ENCODE data around the gene SLC6A4.
"Not testable (repeated sequence)": the region's sequence is repeated elsewhere in the genome, so short reads cannot be mapped to it uniquely, and the experiment has no call there.

SLC6A4 gene

DNA sequence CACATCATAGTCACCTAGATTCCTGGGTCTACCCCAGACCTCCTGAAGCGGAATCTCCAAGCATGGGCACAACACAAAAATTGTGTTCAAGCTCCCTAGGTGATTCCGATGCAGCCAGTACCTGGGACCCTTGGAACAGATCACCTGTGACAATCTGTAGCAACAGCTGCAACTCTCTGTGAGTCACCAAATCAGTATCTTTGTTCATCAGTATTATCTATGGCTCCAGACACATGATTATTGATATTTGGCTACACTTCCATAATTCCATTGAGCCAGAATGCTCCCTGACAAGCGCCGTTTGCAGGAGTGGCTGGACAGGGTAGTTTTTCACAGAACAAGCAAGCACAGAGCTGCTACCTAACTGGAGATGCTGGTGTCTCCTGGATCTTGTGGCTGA is 16.2 kb downstream of the SLC6A4 start:
- DNase-seq = no peak

DNA sequence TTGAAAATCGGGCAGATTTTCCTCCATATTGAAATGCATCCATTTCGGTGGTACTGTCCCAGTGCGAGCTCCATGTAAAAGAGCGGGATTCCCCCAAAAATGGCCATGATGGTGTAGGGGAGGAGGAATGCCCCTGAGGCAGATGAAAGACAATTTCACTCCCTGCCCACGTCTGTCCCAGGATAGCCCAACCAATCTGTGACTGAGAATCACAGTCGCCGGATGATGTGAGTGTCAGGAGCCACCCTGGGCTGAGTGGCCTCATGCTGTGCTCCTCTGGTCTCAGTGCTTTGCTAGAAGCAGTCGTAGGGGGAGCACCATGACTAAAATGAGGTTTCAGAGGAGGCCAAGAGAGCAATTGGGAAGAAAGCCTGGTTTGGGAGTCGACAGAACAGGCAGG is 16.7 kb downstream of the SLC6A4 start:
- DNase-seq = no peak

DNA sequence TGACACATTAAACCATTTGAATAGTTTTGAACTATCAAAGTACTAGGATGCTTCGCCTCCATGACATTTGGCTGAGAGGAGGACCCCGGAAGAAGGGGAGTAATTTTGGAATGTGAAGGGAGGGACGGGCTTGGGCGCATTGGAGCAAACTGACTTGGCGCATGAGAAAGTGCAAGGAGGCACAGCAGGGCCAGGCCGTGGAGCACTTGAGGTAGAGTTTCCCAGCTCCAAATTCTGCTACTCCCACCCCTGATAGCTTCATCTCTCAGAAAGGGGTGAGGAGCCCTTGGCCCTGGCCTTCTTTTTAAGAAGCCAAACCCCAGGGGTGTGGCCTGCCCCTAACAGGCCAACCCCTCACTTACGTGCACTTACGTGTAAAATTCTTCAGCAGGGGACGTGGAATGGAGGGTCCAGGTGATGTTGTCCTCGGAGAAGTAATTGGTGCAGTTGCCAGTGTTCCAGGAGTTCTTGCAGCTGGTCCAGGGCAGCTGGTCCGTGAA is 17.7 kb downstream of the SLC6A4 start:
- no peak for DNase-seq

DNA sequence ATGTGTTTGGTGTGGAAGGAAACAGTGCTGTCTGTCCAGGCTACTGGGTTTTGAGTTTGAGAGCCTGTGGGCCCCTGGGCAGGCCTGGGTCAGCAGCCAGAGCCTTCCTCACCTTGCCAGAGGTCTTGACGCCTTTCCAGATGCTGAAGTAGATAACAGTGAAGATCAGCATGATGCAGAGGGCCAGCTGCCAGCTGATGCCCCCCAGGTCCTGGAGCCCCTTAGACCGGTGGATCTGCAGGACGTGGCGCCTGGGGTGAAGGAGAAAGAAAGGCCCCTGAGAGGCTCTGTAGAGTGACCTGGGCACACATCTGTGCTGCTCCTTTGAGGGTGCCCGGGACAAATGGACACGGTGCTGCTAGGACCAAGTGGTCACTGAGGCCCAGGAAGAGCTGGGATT is 18.4 kb downstream of the SLC6A4 start:
- no peak for DNase-seq

DNA sequence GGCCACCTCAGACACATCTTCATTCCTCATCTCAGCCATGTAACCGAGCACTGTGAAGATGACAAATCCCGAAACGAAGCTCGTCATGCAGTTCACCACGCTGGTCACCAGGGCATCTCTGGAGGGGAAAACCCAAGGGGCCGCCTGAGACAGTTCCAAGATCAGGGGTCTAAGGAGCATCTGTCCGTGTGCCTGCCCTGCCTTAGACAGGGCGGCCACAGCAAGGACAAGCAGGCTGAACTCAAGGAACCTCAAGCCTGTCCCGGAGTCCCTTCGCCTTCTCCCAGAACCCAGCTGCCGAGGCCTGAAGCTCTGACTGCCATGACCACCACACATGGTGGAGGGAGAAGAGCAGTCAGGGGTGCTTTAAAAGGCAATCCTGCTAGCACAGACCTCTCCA is 22.7 kb downstream of the SLC6A4 start:
- peak; percentile 27 to 32 for DNase-seq

DNA sequence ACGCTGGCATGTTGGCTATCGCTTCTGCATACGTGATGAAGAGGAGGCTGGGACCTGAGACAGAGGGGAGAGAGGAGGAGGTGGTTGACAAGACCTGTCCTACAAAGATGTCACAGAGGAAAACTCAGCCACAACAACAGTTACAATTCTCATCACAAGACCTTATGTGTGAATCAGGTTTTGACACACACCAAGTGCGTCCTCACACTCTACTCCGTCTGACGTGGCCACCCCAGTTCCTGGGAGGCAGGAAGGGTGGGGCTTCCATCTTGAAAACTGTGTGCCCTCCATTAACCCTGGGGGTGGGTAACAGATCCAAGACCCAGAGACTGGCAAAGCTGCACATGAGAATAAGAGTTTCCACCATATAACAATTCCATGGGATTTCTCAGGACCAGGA is 24.1 kb downstream of the SLC6A4 start:
- no peak for DNase-seq

DNA sequence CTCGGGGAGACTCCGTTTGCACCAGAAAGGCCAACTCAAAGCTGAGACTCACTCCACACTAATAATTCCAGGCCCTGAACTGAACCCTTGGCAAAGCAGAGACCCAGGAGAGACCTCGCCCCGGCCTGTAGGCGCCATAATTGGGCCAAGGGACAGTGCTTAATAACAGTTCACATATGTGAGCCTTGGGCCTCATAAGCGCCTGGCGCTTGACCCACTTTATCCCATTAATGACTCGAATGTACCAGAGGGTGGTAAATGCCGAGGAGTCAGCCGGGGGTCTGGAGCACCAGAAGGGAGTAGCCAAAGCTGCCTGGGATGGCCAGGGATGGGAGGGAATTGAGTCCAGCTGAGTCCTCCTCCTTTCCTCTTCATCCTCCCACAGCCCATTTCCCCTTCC is 24.6 kb downstream of the SLC6A4 start:
- DNase-seq = no peak

DNA sequence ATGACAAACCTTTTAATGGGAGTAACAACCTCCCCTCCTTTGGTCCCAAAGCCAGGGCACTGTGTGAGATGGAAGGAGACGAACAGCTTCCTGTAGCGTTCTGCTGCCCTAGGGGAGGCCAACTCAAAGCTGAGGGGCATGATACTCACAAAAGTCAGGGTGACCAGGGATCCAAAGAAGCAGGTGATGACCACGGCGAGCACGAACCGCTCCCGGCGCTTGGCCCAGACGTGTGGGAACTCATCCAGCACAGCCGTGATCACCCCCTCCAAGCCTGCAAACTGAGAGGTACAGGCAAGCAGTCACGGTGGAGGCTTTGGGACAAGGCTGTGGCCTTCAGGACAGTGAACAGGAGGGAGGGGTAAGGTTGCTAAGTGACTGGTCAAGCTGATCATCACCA is 25.1 kb downstream of the SLC6A4 start:
- no peak for DNase-seq

DNA sequence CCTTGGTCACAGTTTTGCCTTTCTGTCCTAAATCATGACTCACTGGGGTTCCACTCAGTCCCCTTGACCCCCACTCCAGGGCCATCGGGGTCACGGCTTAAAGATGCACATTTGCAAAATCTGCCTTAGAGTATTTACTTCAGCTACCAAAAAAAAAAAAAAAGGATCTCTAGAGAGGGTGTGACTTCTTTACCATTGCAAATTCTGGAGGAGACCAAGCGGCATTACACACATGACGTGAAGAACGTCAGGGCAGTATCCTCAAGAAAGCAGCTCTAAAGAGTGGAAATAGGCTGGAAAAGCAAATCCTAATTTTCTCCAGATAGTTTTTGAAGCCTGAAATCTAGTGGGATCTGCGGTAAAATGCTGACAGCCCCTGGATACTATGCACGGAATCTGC is 25.6 kb downstream of the SLC6A4 start:
- DNase-seq = no peak

DNA sequence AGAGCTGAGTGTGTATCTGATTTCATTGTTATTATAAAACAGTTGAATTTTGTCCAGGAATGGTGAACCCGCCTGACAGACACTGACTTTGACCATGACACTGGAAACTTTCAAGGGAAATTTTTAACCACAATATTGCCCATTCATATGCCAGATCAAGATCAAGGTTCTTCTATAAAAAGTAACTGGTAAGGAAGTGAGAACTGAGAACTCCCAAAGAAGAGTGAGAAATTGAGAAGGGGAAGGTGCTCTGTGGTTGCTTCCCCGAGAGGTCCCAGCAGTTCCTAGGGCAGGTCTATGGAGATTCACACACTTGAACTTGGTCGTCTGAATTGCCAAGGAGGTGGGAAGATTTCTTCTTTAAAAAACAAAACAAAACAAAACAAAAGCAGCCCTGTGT is 27.3 kb downstream of the SLC6A4 start:
- DNase-seq = no peak

DNA sequence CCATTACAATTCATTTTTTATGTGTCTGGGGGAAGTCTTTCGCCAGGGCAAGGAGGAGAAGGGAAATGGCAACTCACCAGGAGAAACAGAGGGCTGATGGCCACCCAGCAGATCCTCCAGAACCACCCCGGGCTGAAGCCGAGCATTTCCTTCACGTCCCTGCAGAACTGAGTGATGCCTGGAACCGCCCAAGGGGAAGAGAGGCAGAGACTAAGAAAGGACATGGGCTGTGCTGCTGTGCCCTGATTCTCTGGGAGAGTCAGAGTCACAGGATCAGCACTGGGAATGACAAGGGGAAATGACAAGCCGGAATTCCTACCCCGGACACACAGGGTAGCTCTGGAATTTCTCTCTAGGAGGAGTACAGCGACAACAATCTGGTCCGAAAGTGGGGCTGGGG is 27.8 kb downstream of the SLC6A4 start:
- peak in 1 of 2 experiments; percentile 3 for DNase-seq

DNA sequence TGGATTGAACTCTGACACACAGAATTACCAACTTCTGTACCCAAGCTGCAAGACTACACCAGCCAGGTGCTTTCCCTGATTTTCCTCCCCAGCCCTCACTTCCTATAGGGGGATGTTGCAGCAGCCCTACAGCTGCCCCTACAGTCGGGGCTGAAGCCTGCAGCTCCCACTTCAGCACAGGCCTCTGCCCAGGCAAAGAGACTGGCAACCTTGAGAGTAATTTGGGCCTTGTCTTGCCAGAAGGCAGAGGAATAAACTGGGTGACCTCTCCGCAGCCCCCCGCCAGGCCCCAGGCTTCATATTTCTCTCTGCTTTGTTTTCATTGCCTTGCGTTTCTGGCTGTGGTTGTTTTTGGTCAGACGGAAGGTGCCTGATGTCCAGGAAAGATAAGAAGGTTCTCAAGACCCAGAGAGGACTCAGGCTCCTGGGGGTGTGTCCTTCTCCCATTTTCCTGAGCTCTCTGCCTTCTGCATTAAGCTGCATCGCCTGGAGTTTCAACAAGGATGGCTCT is 32.0 kb downstream of the SLC6A4 start:
- DNase-seq = peak in 1 of 2 experiments; percentile 4

DNA sequence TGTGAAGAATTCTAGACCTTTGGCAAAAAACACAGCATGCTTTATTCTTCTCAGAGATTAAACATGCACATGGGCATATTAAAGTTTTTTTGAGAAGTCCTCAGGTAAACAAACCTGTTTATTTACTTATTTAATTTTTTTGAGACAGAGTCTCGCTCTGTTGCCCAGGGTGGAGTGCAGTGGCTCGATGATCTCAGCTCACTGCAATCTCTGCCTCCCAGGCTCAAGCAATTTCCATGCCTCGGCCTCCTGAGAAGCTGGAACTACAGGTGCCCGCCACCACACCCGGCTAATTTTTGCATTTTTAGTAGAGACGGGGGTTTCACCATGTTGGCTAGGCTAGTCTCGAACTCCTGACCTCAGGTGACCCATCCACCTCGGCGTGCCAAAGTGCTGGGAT is 34.8 kb downstream of the SLC6A4 start:
- not testable (repeated sequence) for DNase-seq

DNA sequence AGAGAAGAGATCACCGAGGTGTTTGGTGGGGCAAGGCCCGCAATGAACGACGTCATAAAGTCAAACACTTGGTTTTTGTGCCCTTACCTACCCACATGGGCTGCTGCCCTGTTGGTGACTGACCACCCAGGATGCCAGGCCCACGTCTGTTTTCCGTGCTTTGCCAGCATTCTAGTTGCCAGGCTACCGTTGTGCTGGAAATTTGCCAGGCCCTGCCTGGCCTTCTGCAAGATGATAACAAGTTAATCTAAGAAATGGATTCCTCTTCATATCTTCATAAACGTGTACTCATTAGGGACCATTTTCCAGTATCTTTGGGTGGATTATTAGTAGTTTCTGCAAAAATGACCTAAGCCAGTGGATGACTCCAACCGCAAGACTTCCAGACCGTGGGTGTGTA is 35.4 kb downstream of the SLC6A4 start:
- no peak for DNase-seq

DNA sequence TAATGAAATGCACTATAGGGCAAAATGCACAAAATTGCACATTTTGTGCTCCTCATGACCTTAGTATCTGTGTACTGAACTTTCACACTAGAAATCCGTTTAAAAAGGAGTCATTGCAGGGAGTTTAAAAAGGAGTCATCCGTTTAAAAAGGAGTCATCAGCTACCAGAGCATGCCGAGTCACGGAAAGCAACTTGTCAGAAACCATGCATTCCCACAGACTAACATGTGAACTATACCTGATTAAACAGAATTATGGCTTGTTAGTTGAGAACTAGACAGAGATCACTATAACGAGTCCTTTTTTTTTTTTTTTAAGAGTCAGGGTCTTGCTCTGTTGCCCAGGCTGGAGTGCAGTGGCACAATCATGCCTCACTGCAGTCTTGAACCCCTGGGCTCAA is 35.9 kb downstream of the SLC6A4 start:
- DNase-seq = no peak

DNA sequence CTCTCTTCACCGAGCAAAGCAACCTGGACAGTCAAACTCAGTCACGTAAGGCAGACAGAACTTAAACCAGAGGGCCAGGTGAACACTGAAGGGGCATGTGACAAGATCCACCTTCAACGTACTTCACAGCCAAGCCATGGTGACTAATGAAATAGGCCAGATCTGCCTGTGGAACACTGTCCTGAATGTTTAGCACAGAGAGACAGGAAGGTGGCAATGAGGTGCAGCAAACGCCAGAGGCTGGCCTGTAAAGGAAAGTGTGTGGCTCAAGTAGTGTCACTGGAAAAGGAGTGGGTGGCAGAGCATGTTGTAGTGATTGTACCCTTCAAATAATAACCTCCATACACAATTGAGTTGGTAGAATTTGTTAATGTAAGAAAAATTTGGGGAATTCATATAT is 38.1 kb downstream of the SLC6A4 start:
- DNase-seq = no peak

DNA sequence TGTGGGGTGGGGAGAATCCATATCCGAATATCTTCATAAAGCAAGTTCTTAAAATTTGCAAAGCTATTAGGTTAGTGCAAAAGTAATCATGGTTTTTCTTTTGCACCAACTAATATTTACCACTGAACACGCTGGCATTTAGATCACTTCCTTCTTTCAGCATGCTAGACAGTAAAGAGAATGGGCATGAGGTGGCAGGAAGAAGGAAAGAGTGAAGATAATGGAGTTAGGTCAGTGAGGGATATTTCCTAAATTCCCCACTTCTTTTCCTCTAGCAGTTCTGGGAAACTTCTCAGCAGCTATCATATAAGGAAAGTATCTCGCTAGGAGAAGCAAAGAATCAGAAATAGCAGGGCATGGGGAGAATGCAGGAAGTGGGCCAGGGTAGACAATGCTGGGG is 39.0 kb downstream of the SLC6A4 start:
- no peak for DNase-seq

DNA sequence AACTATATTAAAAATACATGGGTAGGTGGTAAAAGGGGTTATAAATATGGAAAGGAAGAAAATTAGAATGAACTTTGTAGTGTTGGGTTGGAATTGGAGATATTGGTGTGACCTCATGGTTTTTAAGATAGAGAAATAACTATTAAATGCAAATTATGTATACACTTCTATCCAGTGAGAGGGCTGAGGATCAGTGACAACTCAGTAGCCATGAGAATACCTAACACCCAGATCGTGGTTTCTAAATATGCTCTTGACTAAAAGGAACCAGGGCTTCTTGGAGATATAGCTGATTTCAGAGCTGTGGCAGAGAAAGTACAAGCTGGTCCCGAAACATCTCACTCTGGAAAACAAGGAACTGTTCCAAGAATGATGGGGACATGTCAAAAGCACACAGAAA is 44.4 kb downstream of the SLC6A4 start:
- no peak for DNase-seq

DNA sequence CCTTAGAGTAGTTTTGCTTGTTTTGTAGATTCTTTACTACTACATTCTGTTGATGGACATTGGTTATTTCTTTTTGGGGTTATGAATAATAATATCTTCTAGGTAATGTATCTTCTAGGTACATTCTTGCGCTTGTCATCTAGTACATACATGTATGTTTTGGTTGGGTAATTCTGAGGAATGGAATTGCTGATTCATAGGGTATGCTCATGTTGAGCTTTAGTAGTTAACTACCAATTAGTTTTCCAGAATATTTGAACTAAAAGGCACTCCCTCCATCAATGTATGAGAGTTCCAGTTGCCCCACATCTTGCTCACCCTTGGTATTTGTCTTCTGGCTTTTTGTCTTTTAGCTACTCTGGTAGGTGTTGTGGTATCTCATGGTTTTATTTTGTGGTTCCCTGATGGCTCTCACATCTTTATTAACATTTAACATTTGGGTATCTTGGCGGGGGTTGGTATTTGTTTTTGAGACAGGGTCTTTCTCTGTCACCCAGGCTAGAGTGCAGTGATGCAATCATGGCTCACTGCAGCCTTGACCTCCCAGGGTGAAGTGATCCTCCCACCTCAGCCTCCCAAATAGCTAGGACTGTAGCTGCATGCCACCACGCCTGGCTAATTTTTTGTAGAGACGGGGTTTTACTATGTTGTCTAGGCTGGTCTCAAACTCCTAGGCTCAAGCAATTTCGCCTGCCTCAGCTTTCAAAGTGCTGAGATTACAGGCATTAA is 47.1 kb downstream of the SLC6A4 start:
- DNase-seq = no peak

DNA sequence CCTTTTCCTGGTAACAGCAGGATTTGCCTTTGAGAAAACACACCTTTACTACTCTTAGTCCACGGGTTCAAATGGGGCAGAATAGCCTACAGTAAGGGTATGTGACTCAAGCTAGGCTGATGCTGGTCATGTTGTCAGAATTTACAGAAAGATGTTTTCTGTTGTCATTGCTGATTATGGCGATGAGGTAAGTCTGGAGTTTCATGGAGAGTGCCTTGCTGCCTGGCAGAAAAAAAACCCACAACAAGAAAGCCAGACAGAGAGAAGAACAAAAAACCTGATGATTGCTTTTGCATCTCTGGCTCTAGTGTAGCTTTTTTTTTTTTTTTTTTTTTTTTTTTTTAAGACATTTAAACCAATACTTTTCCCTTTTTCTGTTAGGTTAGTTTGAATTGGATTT is 47.9 kb downstream of the SLC6A4 start:
- DNase-seq = no peak

DNA sequence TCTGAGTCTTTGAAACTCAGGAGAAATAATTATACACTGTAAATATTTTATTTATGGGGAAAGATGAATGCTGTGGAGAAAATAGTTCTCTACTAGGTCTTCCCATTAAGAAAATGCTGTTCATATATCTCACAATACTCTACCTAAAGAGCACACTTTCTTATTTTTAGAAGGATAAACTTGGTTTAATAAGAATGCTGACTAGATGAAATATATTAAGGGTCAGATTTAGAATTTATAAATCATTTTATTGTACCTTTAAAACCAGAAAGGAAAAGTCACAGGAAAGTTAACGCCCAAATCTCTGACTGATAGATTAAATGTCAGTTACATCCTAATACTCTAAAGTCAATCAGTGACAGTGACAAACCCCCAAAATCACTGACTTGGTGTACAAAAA is 48.7 kb downstream of the SLC6A4 start:
- no peak for DNase-seq

DNA sequence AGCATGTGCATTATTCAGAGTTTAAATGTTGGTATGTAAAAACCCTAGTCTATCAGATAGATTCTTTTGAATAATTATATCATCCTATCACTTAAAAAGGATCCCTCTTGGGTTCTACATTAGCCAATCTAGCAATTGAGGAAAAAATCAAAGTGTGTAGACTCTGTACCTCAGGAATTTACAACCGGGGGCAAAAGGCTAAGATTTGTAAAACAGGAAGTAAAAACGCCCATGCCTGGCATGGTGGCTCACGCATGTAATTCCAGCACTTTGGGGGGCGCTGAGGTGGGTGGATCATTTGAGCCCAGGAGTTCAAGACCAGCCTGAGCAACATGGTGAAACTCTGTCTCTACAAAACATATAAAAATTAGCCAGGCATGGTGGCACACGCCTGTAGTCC is 58.6 kb downstream of the SLC6A4 start:
- no peak for DNase-seq

DNA sequence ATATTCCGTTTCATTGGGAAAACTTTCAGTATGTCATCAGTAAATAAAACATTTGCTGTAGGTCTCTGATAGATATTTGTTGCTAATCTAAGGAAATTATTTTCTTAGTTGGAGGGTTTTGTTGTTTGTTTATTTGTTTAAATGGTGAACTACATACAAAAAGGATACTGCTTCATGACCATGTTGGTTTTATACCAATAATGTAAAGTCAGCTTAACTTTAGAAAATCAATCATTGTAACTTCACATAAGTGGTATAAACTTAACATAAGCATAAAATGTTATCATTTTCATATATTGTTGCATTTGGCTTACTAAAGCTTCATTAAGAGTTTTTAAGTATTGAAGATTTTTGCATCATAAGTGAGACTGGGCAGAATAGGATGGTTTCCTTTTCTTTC is 60.9 kb downstream of the SLC6A4 start:
- no peak for DNase-seq

DNA sequence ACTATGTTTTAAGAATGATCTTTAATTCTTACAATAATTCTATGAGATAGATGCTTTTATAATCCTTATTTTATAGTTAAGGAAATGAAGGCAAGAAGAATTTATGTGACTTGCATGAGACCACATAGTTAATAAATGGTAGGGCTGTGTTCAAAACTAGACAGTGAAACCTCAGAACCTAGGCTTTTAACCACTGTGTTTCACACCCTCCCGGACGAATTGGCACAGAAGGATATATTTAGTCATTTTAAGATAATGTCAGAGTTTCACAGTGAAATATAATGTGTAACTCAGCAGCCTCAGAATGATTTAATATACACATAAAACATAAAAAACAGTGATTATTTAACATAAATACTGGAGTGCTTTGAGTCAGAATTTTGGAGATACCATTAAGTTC is 61.8 kb downstream of the SLC6A4 start:
- peak in 1 of 2 experiments; percentile 41 for DNase-seq

DNA sequence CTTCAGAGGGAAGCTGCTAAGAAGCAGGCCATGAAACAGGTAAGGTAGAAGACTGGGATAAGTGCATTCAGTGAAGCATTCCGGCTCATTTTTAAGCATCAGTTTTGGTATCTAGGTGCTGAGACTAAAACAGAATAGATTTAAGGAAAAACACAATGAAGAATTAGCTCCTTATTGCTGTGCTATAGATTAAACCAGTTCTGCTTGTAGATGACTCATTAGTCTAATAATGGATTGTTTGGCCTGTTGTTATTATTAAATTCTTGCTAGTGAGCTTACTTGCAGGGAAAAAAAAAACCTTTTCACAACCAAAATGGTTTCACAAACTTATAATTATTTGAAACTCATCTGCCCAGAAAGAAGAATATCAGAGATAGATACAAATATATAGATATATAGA is 62.9 kb downstream of the SLC6A4 start:
- DNase-seq = no peak

Measured in activated T-cell treated with anti-CD3 and anti-CD28 coated beads, Interleukin-2, amount 50 U/mL, for 48 hours (primary cell).